ENCODE measurements around the gene TMED8. TPM values are rescaled to one million over a fixed set of nuclear protein-coding genes. Genes with fewer than 3 reads are reported as not detected.

The TMED8 gene
- total and polyA plus RNA-seq, 9 donors: 5.5 to 17.4 (median 13.1) TPM

DNA sequence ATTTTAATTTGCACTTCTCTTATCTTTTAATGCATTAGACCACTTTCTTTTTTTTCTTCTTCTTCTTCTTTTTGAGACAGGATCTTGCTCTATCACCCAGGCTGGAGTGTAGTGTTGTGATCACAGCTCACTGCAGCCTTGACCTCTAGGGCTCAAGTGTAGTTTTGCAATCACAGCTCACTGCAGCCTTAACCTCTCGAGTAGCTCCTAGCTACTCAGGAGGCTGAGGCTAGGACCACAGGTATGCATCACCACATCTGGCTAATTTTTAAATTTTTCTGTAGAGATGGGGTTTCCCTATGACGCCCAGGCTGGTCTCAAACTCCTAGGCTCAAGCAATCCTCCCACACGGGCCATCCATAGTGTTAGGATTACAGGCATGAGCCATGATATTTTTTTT lies 12.7 kb downstream of the TMED8 start:
- no peaks in the 10 kb centered on the region for H3K27me3 ChIP-seq
- H3K4me3 ChIP-seq: no peak overlapping the region
- H3K27ac ChIP-seq: no peak overlapping the region
- H3K36me3 ChIP-seq: no peaks in the 10 kb centered on the region
- H3K4me1 ChIP-seq (ENCODE audit: insufficient read depth): no peaks in the 10 kb centered on the region
- DNase-seq: peak in 1 of 5 donors; percentile 27
- no peaks in the 10 kb centered on the region for H3K9me3 ChIP-seq
- 52 to 71% (median 63%) methylated on average over 3 of the region's 3 CpGs for WGBS, 3 donors
- intact Hi-C loops (cut with DNase I): no loop called here
- TF ChIP-seq CTCF (IDR thresholded peaks at IDR 0.05): no peak
- TF ChIP-seq EP300 (IDR thresholded peaks at IDR 0.05): no peak
- TF ChIP-seq POLR2A (IDR thresholded peaks at IDR 0.05): no peak

- H3K36me3 ChIP-seq: no peaks in the 10 kb centered on the region
- 93 to 100% (median 98%) methylated on average over 1 of the region's 1 CpG for WGBS, 3 donors
- TF ChIP-seq EP300 (IDR thresholded peaks at IDR 0.05): no peak
- no peak for TF ChIP-seq POLR2A (IDR thresholded peaks at IDR 0.05)
- no peak for TF ChIP-seq CTCF (IDR thresholded peaks at IDR 0.05)
- H3K4me3 ChIP-seq: no peak overlapping the region
- no peaks in the 10 kb centered on the region for H3K27me3 ChIP-seq
- H3K9me3 ChIP-seq: no peaks in the 10 kb centered on the region
- H3K27ac ChIP-seq: no peak overlapping the region
- H3K4me1 ChIP-seq (ENCODE audit: insufficient read depth): no peaks in the 10 kb centered on the region
- DNase-seq: no peak
- intact Hi-C loops (cut with DNase I): no loop called here
These were observed 17.3 kb downstream of the TMED8 start for GRCh38 chr14:77359626-77360025.

- 92 to 96% (median 94%) methylated on average over 4 of the region's 4 CpGs for WGBS, 3 donors
- intact Hi-C loops (cut with DNase I): no loop called here
- Histone ChIP-seq H3K36me3 (no peaks in the 10 kb centered on the region), H3K27ac (no peak overlapping the region), H3K4me1 (ENCODE audit: insufficient read depth) (no peaks in the 10 kb centered on the region), H3K27me3 (no peaks in the 10 kb centered on the region), H3K4me3 (no peak overlapping the region), H3K9me3 (no peaks in the 10 kb centered on the region)
- TF ChIP-seq POLR2A (IDR thresholded peaks at IDR 0.05): no peak
- no peak for TF ChIP-seq EP300 (IDR thresholded peaks at IDR 0.05)
- TF ChIP-seq CTCF (IDR thresholded peaks at IDR 0.05): no peak
- no peak for DNase-seq
These were observed 20.0 kb downstream of the TMED8 start for GRCh38 chr14:77356899-77357298.

- H3K36me3 ChIP-seq: no peaks in the 10 kb centered on the region
- no peaks in the 10 kb centered on the region for H3K9me3 ChIP-seq
- 88 to 97% (median 92%) methylated on average over 4 of the region's 4 CpGs for WGBS, 3 donors
- DNase-seq: no peak
- H3K27ac ChIP-seq: no peak overlapping the region
- TF ChIP-seq CTCF (IDR thresholded peaks at IDR 0.05) (no peak), EP300 (IDR thresholded peaks at IDR 0.05) (no peak), POLR2A (IDR thresholded peaks at IDR 0.05) (no peak)
- no peak overlapping the region for H3K4me3 ChIP-seq
- H3K27me3 ChIP-seq: no peaks in the 10 kb centered on the region
- intact Hi-C loops (cut with DNase I): no loop called here
- no peaks in the 10 kb centered on the region for H3K4me1 ChIP-seq (ENCODE audit: insufficient read depth)
These were observed 21.1 kb downstream of the TMED8 start for GRCh38 chr14:77355811-77356210.

Measured in ovary (tissue), 9 donors.